B cell (primary cell): Measurements from ENCODE around the gene GLI3. TPM values are rescaled to one million over a fixed set of nuclear protein-coding genes. Genes with fewer than 3 reads are reported as not detected.

Experiments
- ATAC-seq: fragments of 200-7000 bp; cut with Tn5 transposase; one replicate; pipeline ENCODE4 v1.10.0; 2021; ENCODE audit warnings: low read depth, mild to moderate bottlenecking, moderate number of reproducible peaks, moderate library complexity
- CTCF ChIA-PET: fragments of 350-600 bp; sonication (Branson Sonifier 250); formaldehyde crosslinking; loops from one replicate; lab custom pipeline; 2021; ENCODE audit warnings: antibody characterized with exemption, inconsistent platforms; lab: Charles Lee
- POLR2A ChIA-PET: fragments of 350-600 bp; sonication (Branson Sonifier 250); formaldehyde crosslinking; loops from one replicate; lab custom pipeline; 2021; ENCODE audit warnings: antibody characterized with exemption; lab: Charles Lee
- DNase-seq: peaks from one replicate; pipeline ENCODE4 v3.0.0; 2013
- H2AFZ ChIP-seq: 2 replicates; pipeline ENCODE4 v1.6.1; 2012; ENCODE audit warnings: mild to moderate bottlenecking, low read depth, low read length; ENCODE audit not compliant: insufficient read depth, poor library complexity, severe bottlenecking
- H3K27ac ChIP-seq, 2 donors: 1 replicate in 1 of 2; 2 replicates in 1 of 2; pipeline ENCODE4 v1.5.1; 2012 to 2013; ENCODE audit warnings: low read length in 2 of 2, mild to moderate bottlenecking in 2 of 2, moderate library complexity in 1 of 2
- H3K27me3 ChIP-seq, 4 experiments: fragments of 200-600 bp in 1 of 4; sonication (generic) in 1 of 4; replicated peaks in 1 of 4; 1 replicate in 2 of 4; 2 replicates in 2 of 4; pipeline versions ENCODE4 v1.6.1 to v1.7.0; 2013 to 2016; ENCODE audit warnings: low read length in 3 of 4, mild to moderate bottlenecking in 2 of 4, mixed read lengths in 1 of 4, moderate library complexity in 1 of 4; ENCODE audit not compliant: insufficient read depth in 4 of 4, control insufficient read depth in 3 of 4; ENCODE audit errors: control extremely low read depth in 1 of 4
- H3K36me3 ChIP-seq, 2 experiments: replicated peaks in 1 of 2; 1 replicate in 1 of 2; 2 replicates in 1 of 2; pipeline versions ENCODE4 v1.6.1 to v1.7.1; 2013; ENCODE audit warnings: low read length in 1 of 2; ENCODE audit not compliant: insufficient read depth in 2 of 2, control insufficient read depth in 1 of 2; ENCODE audit errors: control extremely low read depth in 1 of 2, extremely low read depth in 1 of 2
- H3K4me1 ChIP-seq, 2 donors: fragments of 200-600 bp in 1 of 2; sonication (generic) in 1 of 2; 1 replicate in 1 of 2; 2 replicates in 1 of 2; pipeline versions ENCODE4 v1.5.1 to v1.6.1; 2013 to 2017; ENCODE audit warnings: low read length in 2 of 2; ENCODE audit not compliant: control insufficient read depth in 2 of 2, insufficient read depth in 2 of 2
- H3K4me2 ChIP-seq: replicated peaks from 2 replicates; pipeline ENCODE3; 2012; ENCODE audit warnings: mild to moderate bottlenecking, low read depth, low read length; ENCODE audit not compliant: poor library complexity, severe bottlenecking
- H3K4me3 ChIP-seq, 5 experiments: fragments of 200-600 bp in 1 of 5; sonication (generic) in 1 of 5; 1 replicate in 3 of 5; 2 replicates in 2 of 5; pipeline versions ENCODE4 v1.5.1 to v1.7.0; 2011 to 2016; ENCODE audit warnings: low read length in 4 of 5, mild to moderate bottlenecking in 4 of 5, low read depth in 2 of 5, control low read depth in 1 of 5, moderate library complexity in 1 of 5; ENCODE audit not compliant: insufficient read depth in 1 of 5; ENCODE audit errors: control extremely low read depth in 1 of 5, extremely low read depth in 1 of 5
- H3K79me2 ChIP-seq: fragments of 200-600 bp; sonication (generic); one replicate; pipeline ENCODE4 v1.6.0; 2016; ENCODE audit warnings: low read length; ENCODE audit not compliant: control insufficient read depth, insufficient read depth
- H3K9ac ChIP-seq: fragments of 200-600 bp; sonication (generic); 2 replicates; pipeline ENCODE4 v1.6.1; 2017; ENCODE audit warnings: mild to moderate bottlenecking, low read length, moderate library complexity
- H3K9me3 ChIP-seq, 3 donors: one replicate each; pipeline versions ENCODE4 v1.6.1 to v1.7.1; 2013; ENCODE audit warnings: low read length in 2 of 3; ENCODE audit not compliant: control insufficient read depth in 2 of 3, insufficient read depth in 1 of 3; ENCODE audit errors: control extremely low read depth in 1 of 3
- H4K20me1 ChIP-seq: 2 replicates; pipeline ENCODE4 v1.6.0; 2012; ENCODE audit warnings: mild to moderate bottlenecking, low read length; ENCODE audit not compliant: insufficient read depth, control insufficient read depth, poor library complexity, severe bottlenecking
- H3K27ac Mint-ChIP-seq: one replicate; pipeline ENCODE4 v1.8.0; 2021; ENCODE audit warnings: mixed read lengths
- H3K27me3 Mint-ChIP-seq: one replicate; pipeline ENCODE4 v1.8.0; 2021; ENCODE audit warnings: mixed read lengths
- H3K4me1 Mint-ChIP-seq: one replicate; pipeline ENCODE4 v1.8.0; 2021; ENCODE audit warnings: mixed read lengths
- H3K4me3 Mint-ChIP-seq: one replicate; pipeline ENCODE4 v1.8.0; 2021; ENCODE audit warnings: mixed read lengths
- H3K9me3 Mint-ChIP-seq: one replicate; pipeline ENCODE4 v1.8.0; 2022; ENCODE audit warnings: mixed read lengths; ENCODE audit not compliant: insufficient read depth
- CTCF ChIP-seq: fragments of 200-600 bp; IDR thresholded peaks from one replicate; pipeline ENCODE4 v1.8.0; 2022; ENCODE audit warnings: antibody characterized with exemption, mild to moderate bottlenecking
- EZH2 ChIP-seq: IDR thresholded peaks from 2 replicates; pipeline ENCODE4 v1.6.1; 2012; ENCODE audit warnings: borderline replicate concordance, low read depth, mild to moderate bottlenecking, moderate library complexity, low read length; ENCODE audit not compliant: insufficient read depth, poor library complexity, severe bottlenecking
- WGBS: methylation state at CpG from one replicate; pipeline ENCODE4 v1.1.5; 2013; ENCODE audit warnings: missing lambda C conversion rate; ENCODE audit not compliant: insufficient coverage; 5-methylcytosine and 5-hydroxymethylcytosine counted together
- intact Hi-C: fragments of 100-400 bp; cut with micrococcal nuclease; formaldehyde crosslinking; loops from one replicate; pipeline ENCODE4 v1.10.0; 2022
- polyA plus RNA-seq: library from polyadenylated mRNA; depleted of rRNA; stranded (reverse); fragments of >200 nt; gene quantifications from 2 replicates; pipeline ENCODE4 v1.2.3, GENCODE V29; 2012
- total RNA-seq, 2 donors: library from RNA; stranded (reverse); fragments of 120-200 nt in 1 of 2; gene quantifications; 1 replicate in 1 of 2; 2 replicates in 1 of 2; pipeline versions ENCODE4 v1.2.3 to v1.2.4, GENCODE V29; 2013 to 2022

The GLI3 gene
- total and polyA plus RNA-seq, 2 donors (not counting 1 experiment from before 2014, with no cell fraction given) = not detected

DNA sequence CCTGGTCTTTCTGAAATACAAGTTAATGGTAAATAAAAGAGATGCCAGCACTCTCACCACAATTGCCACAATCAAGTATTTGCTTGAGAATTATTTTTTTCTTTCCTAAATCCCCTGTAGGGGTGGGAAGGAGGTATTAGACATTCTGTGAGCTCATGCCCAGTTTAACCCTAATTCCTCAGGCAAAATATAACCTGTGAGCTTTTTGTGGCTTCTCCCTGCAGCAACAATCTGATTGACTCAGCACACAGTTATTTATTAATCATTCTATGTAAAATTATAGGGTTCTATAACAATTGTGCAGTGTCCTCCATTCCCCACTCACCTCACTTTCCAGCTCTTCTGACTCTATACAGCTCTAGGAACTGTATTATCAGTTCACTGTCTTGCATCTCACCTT, 66.3 kb downstream of the GLI3 start:
- Histone ChIP-seq H2AFZ (no peak overlapping the region), H3K4me1 (no peaks in the 10 kb centered on the region), H3K4me2 (no peak overlapping the region), H3K27me3 (no peaks in the 10 kb centered on the region), H3K27ac (no peak overlapping the region), H3K36me3 (no peaks in the 10 kb centered on the region), H3K4me3 (no peak overlapping the region), H3K9ac (no peak overlapping the region), H3K79me2 (no peaks in the 10 kb centered on the region), H4K20me1 (no peaks in the 10 kb centered on the region), H3K9me3 (no peaks in the 10 kb centered on the region)
- TF ChIP-seq CTCF (no peak), EZH2 (no peak)
- Mint-ChIP-seq H3K4me3 (no peak overlapping the region), H3K9me3 (no peaks in the 10 kb centered on the region), H3K27me3 (no peaks in the 10 kb centered on the region), H3K4me1 (no peaks in the 10 kb centered on the region), H3K27ac (no peak overlapping the region)
- ChIA-PET POLR2A (no interaction called here), CTCF (no interaction called here)
- DNase-seq (no peak), ATAC-seq (no peak)
- intact Hi-C loops = no loop called here

DNA sequence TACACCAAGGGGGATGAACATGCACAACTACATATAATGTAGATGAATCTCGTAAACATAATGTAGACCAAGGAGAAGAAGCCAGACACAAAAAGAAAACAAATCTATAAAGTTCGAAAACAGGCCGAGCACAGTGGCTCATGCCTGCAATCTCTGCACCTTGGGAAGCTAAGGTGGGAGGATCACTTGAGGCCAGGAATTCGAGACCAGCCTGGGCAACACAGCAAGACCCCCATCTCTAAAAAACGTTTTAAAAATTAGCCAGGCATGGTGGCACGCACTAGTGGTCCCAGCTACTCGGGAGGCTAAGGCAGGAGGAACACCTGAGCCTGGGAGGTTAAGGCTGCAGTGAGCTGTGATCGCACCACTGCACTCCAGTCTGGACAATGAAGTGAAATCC, 68.5 kb downstream of the GLI3 start:
- Histone ChIP-seq H2AFZ (no peak overlapping the region), H3K36me3 (no peaks in the 10 kb centered on the region), H3K4me1 (no peaks in the 10 kb centered on the region), H3K9ac (no peak overlapping the region), H3K4me3 (no peak overlapping the region), H3K9me3 (no peaks in the 10 kb centered on the region), H3K27ac (no peak overlapping the region), H3K27me3 (no peaks in the 10 kb centered on the region), H3K4me2 (no peak overlapping the region), H4K20me1 (no peaks in the 10 kb centered on the region), H3K79me2 (no peaks in the 10 kb centered on the region)
- Mint-ChIP-seq H3K27ac (no peak overlapping the region), H3K4me3 (no peak overlapping the region), H3K9me3 (no peaks in the 10 kb centered on the region), H3K27me3 (no peaks in the 10 kb centered on the region), H3K4me1 (no peaks in the 10 kb centered on the region)
- no peak for ATAC-seq
- CTCF ChIA-PET = no interaction called here
- 76% methylated on average over 3 of the region's 8 CpGs for WGBS
- DNase-seq = no peak
- intact Hi-C loops = no loop called here
- POLR2A ChIA-PET = no interaction called here
- no peak for TF ChIP-seq EZH2
- no peak for TF ChIP-seq CTCF
